H4 (cell line): Measurements from ENCODE around the gene CDK5. TPM values are rescaled to one million over a fixed set of nuclear protein-coding genes. Genes with fewer than 3 reads are reported as not detected.
A peak's percentile ranks its signal among the peaks of the same experiment; 100 is the strongest.

Source experiments
- DNase-seq: peaks from one replicate; pipeline ENCODE4 v3.0.0-alpha.2; 2015; ENCODE audit warnings: low spot score
- total RNA-seq: library from RNA; depleted of rRNA; stranded (reverse); fragments of >200 nt; shearing (Covaris generic); gene quantifications from 2 replicates; pipeline ENCODE4 v1.2.3, GENCODE V29; 2014

The CDK5 gene
- total RNA-seq, 1 experiment from 2014 or later = 46.0 TPM

DNA sequence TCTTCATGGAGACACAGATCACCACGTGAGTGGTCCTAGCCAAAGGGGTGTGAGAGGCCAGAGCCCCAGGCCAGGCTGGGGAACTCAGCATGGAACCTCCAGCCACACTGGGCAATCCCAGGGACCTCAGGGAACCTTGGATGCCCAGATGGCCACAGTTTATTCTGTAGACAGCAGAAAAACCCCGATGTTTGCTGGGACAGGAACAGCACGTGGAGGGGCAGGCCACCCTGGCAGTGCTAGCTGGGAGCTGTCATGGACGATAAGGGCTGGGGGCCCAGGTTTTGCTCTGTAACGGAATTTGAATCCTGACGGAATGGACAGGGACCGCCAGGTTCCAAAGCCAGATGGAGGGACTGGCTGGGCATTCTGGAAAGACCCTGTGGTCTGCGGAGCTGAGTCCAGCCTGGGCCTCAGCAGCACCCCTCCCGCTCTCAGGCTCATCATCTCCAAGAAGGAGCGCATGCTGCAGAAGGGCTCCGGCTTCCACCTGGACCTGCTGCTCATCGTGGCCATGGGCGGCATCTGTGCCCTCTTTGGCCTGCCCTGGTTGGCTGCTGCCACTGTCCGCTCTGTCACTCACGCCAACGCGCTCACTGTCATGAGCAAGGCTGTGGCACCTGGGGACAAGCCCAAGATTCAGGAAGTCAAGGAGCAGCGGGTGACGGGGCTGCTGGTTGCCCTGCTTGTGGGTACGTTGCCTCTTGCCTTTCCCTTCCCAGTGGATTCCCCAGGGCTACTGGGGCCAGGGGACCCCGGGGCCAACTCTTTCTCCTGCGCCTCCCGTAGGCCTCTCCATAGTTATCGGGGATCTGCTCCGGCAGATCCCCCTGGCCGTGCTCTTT is 17.3 kb upstream of the CDK5 start:
- DNase-seq = no peak

DNA sequence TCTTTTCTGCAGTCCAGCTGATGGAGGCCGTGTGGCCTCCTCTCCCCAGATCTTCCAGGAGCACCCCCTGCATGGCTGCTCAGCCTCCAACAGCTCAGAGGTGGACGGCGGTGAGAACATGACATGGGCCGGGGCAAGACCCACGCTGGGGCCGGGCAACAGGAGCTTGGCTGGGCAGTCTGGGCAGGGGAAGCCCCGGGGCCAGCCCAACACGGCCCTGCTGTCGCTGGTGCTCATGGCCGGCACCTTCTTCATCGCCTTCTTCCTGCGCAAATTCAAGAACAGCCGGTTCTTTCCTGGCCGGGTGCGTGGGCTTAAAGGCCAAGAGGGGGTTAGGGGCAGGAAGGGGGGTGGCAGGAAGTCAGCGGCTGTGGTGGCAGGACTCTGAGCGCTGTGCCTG is 16.3 kb upstream of the CDK5 start:
- DNase-seq = no peak

DNA sequence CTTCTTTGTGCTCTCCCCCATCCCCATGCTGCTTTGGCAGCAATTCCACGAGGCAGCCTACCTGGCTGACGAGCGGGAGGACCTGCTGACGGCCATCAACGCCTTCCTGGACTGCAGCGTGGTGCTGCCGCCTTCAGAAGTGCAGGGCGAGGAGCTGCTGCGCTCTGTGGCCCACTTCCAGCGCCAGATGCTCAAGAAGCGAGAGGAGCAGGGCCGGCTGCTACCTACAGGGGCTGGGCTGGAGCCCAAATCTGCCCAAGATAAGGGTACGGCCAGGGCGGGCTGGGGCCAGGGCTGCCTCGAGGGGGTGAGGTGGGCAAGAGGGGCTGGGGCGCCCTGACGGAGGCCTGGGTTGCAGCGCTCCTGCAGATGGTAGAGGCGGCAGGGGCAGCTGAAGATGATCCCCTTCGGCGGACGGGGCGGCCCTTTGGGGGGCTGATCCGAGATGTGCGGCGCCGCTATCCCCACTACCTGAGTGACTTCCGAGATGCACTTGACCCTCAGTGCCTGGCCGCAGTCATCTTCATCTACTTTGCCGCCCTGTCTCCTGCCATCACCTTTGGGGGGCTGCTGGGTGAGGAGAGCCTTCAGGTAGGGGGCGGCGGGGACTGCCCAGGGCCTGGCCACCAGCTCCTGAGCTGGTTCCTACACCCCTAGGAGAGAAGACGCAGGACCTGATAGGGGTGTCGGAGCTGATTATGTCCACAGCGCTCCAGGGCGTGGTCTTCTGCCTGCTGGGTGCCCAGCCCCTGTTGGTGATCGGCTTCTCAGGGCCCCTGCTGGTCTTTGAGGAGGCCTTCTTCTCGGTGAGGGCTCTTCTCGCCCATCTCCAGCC is 13.6 kb upstream of the CDK5 start:
- DNase-seq = no peak

DNA sequence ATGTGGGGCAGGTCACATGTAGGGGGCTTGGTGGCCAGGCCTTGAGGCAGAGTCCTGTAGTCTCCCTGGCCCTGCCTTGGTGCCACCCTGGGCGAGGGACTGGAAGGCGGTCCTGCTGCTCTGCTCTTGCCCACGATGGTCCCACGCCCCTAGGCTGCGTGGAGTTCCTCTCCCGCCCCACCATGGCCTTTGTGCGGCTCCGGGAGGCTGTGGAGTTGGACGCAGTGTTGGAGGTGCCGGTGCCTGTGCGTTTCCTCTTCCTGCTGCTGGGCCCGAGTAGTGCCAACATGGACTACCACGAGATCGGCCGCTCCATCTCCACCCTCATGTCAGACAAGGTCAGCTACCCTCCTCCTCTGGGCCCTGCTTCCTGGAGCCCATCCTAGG is 12.9 kb upstream of the CDK5 start:
- DNase-seq = no peak

DNA sequence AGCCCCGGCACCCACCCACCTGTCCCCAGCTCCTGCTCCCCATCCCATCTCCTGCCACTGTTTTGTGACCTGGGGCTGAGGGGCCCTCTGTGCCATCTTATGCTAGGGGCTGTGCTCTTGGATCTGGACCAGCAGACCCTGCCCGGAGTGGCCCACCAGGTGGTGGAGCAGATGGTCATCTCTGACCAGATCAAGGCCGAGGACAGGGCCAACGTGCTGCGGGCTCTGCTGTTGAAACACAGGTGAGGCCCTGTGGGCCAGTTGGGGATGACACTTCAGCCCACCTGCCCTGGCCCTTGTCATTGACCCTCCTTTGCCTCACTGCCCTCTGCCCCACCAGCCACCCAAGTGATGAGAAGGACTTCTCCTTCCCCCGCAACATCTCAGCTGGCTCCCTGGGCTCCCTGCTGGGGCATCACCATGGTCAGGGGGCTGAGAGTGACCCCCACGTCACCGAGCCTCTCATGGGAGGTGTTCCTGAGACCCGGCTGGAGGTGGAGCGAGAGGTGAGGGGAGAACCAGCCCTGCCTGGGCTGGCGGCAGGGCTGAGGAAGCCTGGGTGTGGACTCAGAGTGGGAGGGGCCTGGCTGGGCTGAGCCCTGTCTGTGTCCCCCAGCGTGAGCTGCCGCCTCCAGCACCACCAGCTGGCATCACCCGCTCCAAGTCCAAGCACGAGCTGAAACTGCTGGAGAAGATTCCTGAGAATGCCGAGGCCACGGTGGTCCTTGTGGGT is 12.3 kb upstream of the CDK5 start:
- DNase-seq = no peak

DNA sequence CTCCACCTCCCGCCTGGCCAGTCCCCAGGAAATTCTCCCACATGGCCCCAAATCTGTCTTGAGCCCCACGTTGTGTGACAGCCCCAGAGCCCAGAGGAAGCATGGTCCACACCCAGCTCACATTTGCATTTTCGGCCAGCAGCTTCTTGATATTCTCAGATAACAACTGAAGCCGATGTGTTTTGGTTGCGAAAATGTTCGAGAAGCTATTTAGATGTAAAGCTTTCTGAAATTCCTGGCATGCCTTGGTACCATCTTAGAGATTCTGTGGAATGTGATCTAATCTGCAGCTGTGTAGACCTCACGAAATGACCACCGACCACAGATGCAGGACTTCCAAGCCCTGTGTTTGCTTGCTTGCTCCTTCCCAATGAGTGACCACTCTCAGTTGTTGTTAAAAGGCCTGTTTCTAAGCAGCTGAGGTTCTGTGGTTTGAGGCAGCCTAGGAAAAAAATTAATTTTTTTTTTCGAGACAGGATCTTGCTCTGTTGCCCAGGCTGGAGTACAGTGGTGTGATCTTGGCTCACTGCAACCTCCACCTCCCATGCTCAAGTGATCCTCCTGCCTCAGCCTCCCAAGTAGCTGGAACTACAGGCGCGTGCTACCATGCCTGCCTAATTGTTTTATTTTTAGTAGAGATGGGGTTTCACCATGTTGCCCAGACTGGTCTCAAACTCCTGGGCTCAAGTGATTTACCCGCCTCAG is 10.5 kb upstream of the CDK5 start:
- no peak for DNase-seq

DNA sequence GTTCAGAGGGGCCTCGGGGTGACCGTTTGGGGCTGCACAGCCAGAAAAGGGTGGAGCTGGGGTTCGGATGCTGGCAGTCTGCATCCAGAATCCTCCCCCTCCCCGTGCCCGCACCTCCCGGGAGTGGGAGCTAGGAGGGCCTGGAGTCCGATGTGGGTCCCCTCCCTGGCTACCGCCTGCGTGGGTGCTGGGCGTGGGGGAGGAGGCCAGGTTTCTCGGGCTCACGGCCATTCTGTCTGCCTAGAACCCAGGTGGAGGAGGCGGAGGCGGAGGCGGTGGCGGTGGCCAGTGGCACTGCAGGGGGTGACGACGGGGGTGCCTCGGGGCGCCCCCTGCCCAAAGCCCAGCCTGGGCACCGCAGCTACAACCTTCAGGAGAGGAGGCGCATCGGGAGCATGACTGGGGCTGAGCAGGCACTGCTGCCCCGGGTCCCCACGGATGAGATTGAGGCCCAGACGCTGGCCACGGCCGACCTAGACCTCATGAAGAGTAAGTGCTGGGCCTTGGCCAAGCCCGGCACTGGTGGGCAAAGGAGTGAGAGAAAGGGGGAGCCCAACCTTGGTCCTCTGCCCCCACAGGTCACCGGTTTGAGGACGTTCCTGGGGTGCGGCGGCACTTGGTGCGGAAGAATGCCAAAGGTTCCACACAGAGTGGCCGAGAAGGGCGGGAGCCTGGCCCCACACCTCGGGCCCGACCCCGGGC is 8.7 kb upstream of the CDK5 start:
- DNase-seq = no peak

DNA sequence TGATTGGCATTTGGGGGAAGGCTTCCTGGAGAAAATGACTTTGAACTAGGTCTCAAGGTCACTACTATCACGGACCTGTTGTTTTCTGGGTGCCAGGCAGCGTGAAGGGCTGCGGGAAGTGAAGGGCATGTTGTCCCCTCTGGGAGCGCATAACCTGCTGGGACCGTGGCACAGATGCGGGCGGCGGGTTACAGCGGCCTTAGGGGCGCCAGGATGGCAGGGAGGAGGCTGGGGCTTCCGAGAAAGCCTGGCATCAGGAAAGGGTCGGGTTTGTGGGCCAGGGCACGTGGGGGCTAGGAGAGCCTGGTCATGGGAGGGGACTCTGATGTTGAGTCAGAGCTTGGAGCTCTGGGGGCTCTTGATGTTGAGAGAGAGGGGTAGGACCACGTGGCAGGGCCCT is 7.8 kb upstream of the CDK5 start:
- no peak for DNase-seq

DNA sequence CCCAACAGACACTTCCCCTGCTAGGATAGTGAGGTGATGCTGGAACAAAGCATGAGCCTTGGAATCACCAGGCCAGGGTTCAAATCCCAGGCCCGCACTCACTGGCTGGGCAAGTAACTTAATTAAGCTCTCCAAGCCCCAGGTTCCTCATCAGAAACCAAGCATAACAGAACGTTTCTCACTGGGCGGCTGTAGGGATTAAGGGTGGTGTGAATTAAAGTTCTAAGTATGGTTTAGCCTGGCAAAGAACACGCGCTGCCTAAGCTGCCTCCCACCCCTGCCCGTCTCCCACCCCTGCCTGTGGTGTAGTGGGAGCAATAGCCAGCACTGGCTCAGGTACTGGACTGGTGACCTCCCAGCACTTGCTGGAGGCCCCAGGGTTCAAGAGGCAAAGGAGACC is 7.3 kb upstream of the CDK5 start:
- DNase-seq = no peak

DNA sequence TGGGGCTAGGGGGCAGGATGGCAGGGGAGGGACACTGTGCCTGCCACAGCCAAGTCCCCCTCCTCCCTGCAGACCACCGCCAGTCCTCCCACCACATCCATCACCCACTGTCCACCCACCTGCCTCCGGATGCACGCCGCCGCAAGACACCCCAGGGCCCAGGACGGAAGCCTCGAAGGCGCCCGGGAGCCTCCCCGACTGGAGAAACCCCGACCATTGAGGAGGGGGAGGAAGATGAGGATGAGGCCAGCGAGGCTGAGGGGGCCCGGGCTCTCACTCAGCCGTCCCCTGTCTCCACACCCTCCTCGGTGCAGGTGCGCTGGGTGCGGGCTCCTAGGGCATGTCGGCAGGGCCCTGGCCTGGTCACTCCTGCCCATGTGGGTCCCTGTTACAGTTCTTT is 6.8 kb upstream of the CDK5 start:
- no peak for DNase-seq

DNA sequence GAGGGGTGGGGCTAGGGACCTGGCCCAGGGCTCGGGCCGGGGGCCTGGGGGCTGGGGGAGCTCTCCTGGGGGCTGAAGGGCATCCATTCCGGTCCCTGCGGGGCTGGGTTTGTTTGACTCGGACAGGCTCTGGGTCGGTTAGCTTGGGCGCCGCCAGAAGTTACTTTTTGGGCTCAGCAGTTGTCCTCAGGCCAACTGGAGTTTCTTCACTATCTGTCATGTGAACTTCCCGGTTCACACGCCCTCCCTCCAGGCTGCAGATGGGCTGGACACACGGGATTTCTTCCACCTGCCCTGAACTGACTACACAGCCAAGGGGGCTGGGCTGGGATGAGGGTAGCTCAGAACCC is 5.5 kb upstream of the CDK5 start:
- no peak for DNase-seq

DNA sequence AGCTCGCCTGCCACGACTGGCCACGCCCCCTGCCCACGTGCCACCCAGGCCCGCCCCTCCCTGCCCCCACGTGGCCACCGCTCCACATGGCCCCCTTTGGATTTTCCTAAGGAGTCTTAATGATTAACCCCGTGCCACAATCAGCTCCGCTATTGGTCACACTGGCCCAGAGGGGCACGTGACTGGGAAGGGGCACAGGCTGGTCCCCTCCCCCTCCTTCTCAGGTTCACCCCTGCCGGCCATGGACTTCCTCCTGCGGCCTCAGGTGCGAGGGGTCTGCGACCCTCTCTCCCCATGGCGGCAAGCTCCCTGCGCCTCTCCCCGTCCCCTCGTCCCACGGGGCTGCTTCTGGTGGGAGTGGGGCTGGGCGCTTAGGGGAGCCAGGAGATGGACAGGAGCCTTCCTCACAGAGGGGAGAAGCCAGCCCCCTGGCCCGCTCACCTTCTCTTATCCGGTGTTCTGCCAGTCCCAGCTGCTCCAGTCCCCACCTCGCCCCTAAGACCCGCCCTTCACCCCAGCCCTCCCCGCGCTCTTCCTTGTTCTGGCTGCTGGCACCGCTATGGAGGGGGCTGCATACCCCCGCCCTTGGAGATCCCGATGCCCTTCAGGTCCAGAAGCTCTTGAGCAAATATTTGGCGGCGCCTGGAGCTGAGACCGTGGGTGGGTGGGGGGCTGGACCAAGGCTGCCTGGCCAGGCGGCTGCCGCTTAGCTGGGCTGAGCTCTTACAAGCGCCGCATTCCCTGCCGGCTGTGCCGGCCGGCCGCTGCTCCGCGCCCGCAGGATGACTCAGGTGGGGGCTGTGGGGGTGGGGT is 4.9 kb upstream of the CDK5 start:
- no peak for DNase-seq

DNA sequence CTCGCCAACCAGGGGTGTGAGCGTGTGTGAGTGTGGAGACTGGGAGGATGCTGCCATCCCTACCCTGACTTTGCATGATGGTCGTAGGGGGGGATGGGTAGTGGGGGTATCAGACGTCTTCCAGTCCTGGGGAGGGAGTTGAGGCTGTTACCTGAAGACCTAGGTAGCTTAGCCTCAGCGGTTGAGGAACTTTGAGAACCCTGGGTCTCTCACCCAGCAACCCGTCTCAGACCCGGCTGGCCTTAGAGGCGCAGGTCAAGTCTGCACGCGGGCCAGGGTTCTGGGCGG is 4.4 kb upstream of the CDK5 start:
- DNase-seq = no peak

DNA sequence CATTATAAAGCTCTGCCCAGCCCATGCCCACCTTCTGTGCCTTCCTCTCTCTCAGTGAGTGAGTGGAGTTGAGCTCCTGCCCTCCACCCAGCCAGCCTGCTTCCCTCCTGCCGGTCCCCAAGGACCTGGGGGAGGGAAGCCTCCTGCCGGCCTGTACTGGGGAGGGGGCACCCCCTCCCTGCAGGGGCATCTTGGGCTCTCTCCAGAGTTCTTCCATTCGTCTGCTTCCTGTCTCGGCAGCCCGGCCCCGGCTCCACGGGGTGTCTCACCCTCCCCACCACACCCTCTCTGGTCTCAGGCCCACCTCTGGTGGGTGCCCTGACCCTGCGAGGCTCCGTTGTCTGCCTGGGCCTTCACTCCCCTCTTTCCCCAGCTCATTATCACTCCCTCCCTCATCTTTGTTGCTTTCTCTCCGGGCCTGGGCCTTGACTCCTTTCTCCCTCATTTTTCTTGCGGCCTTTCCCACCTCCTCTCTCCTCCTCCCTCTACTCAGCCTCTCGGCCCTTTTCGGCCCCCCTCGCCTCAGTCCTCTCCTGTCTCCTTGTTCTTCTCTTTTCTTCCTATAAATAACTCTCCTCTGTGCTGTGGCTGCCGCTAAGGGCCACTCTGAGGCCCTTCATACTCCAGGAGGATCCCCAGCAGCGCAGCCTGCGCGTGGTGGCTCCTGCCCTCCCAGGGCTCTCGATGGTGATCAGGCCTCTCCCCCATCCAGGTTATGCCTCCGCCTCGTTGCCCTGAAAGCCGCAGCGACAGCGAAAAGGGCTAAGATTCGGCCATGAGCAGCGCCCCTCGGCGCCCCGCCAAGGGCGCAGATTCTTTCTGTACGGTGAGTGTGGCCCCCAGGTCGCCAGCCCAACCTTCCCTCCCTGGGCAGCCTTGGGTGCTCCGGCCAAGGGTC is 3.8 kb upstream of the CDK5 start:
- DNase-seq = no peak

DNA sequence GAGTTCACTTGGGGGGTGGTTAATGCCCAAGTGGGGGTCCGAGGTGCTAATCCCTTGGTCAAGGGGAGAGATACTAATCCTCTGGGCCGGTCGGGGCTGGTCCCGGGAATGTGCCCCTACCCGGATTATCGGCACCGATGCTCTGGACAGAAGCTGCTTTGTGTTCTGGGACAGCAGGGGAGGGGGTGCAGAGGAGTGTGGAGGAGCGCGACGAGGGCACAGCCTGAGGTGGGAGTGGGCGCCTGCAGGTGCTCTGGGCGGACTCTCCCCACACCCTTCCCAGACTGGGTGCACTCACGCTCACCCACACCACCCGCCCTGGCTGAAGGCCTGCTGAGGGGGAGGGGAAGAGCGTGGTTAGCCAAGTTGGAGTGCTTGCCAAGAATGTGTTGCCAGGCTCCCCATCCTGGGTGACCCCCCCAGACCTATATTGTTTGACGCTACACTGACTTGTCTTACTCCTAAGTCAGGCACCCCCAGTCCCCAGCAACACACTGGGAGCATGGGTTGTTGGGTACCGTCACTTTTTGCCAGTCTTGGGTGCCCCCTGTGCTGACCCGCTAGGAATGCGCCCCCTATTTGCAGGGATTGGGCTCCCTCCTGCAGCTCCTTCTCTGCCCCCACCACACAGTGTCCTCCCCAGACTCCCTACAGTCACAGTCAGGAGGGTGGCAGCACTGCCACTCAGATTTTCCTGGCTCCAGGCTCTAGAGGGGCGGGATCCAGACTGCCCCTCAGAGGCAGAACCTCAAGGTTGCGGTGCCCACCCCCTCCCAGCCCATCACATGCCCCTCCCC is 2.9 kb upstream of the CDK5 start:
- DNase-seq = peak; percentile 58

DNA sequence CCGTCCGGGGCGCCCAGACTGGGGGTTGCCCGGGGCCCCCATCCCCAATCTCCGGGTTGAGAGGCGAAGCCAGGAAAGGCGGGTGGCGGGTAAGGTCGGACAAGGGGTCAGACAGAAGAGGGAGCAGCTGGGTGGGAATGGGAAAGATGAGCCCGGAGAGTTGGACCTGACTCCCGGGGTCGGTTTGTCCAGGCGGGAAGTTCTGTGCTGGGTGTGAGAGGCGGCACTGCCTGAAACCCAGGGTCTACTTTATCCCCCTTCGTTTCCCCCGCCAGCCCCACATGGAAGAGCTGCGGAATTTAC is 2.4 kb upstream of the CDK5 start:
- no peak for DNase-seq

DNA sequence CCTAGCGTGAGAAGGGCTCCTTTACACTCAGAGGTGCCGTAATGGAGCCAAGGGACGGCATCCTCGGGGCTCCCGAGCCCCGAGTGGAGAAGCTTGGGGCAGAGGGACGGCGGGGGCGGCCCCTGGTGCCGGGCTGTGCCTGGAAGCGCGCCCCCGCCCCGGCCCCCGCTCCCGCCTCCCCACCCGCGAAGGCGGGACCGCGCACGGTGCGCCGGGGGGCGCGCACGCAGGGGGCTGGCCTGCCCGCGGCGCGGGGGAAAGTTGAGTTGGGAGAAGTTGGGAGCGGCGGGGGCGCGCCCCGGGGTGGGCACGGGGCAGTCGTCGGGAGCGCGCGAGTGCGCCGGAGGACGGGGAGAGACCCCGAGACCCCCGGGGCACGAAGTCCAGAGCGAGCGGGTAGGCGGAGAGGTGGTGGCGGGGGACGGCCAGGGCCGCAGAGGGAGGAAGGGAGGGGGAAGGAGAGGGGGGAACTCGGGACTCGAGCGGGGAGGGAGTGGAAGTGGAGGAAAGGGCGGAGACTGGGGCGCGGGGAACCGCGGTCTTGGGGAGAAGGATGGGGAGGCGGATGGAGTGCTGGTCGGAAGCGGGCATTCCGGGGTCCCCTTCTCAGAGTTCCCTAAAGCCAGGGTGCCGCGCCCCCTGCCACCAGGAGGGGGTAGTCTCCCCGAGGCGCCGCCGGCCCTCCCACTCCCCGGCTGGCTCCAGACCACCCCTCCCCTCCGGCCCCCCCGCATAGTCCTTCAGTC is 1.8 kb upstream of the CDK5 start, which contains the start of gene SLC4A2:
TSS of gene SLC4A2 (plus strand) at position 223 of the 746 bp plus-strand sequence. CDS start 2,399 bp downstream, outside the sequence.
- peak; percentile 60 for DNase-seq

DNA sequence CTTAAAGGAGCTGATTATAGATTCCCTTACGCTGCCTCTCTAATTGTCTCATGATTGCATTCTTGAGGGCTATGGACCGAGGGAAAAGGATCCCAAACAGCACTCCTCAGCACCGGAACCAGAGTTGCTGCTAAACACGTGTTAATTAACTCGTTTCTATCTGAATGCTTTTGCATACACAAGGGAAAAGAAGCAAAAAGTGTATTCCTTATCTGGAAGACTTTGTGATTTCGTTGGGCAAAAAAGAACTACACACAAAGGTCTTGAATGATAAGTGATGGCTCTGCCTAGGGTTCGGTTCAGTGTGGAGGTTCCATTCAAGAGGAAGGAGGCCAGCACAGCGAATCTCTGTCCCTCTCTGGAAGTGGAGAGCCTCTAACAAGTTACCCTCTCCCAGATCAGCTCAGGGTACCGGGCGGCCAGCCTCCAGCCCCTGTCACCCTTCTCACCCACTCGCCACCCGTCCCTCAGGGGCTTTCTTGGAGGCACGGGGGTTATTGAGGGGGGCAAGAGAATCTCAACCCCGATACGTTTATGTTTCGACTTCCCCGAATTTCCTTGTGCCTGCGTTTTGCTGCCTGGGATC is 1.2 kb upstream of the CDK5 start:
- no peak for DNase-seq
